GM23248 (cell line): ENCODE measurements around the gene GPC3. TPM values are rescaled to one million over a fixed set of nuclear protein-coding genes. Genes with fewer than 3 reads are reported as not detected.

Experiments used
- DNase-seq: peaks from one replicate; pipeline ENCODE4 v3.0.0-alpha.2; 2015
- H2AFZ ChIP-seq: fragments of 200-600 bp; sonication (generic); 2 replicates; pipeline ENCODE4 v1.6.1; 2016; ENCODE audit warnings: antibody characterized with exemption
- H3F3A ChIP-seq: fragments of 200-600 bp; sonication (generic); 2 replicates; pipeline ENCODE4 v1.6.1; 2016; ENCODE audit warnings: mild to moderate bottlenecking, antibody characterized with exemption, mixed run types; ENCODE audit not compliant: insufficient read depth
- H3K27ac ChIP-seq: fragments of 200-600 bp; sonication (generic); 2 replicates; pipeline ENCODE4 v1.5.1; 2016; ENCODE audit warnings: mild to moderate bottlenecking
- H3K27me3 ChIP-seq: fragments of 200-600 bp; sonication (generic); replicated peaks from 2 replicates; pipeline ENCODE4 v1.6.1; 2016; ENCODE audit warnings: mild to moderate bottlenecking; ENCODE audit not compliant: insufficient read depth
- H3K36me3 ChIP-seq: fragments of 200-600 bp; sonication (generic); 2 replicates; pipeline ENCODE4 v1.6.1; 2016; ENCODE audit warnings: low read depth, mild to moderate bottlenecking
- H3K4me1 ChIP-seq: fragments of 200-600 bp; sonication (generic); 2 replicates; pipeline ENCODE4 v1.6.1; 2016; ENCODE audit warnings: mild to moderate bottlenecking; ENCODE audit not compliant: insufficient read depth
- H3K4me2 ChIP-seq: fragments of 200-600 bp; sonication (generic); one replicate; pipeline ENCODE4 v1.6.1; 2016; ENCODE audit warnings: mild to moderate bottlenecking; ENCODE audit not compliant: unreplicated experiment
- H3K4me3 ChIP-seq: fragments of 200-600 bp; sonication (generic); 2 replicates; pipeline ENCODE4 v1.5.1; 2016; ENCODE audit warnings: mild to moderate bottlenecking
- H3K79me2 ChIP-seq: fragments of 200-600 bp; sonication (generic); 2 replicates; pipeline ENCODE4 v1.6.1; 2016; ENCODE audit warnings: mild to moderate bottlenecking; ENCODE audit not compliant: insufficient read depth
- H3K9ac ChIP-seq: fragments of 200-600 bp; sonication (generic); 2 replicates; pipeline ENCODE4 v1.6.1; 2016; ENCODE audit warnings: mild to moderate bottlenecking
- H3K9me2 ChIP-seq: fragments of 200-600 bp; sonication (generic); 2 replicates; pipeline ENCODE4 v1.6.1; 2016; ENCODE audit warnings: mixed run types, mild to moderate bottlenecking, moderate library complexity; ENCODE audit not compliant: insufficient read depth
- H3K9me3 ChIP-seq: fragments of 200-600 bp; sonication (generic); one replicate; pipeline ENCODE4 v1.6.1; 2017; ENCODE audit warnings: low read depth
- H4K20me1 ChIP-seq: fragments of 200-600 bp; sonication (generic); 2 replicates; pipeline ENCODE4 v1.6.0; 2016; ENCODE audit not compliant: insufficient read depth
- EZH2 ChIP-seq: fragments of 200-600 bp; sonication (generic); IDR thresholded peaks from 2 replicates; pipeline ENCODE4 v1.6.1; 2018; ENCODE audit warnings: antibody characterized with exemption, mild to moderate bottlenecking; ENCODE audit not compliant: insufficient read depth, poor library complexity, severe bottlenecking
- EZH2phosphoT487 ChIP-seq: fragments of 200-600 bp; sonication (generic); IDR thresholded peaks from 2 replicates; pipeline ENCODE4 v1.6.1; 2018; ENCODE audit warnings: antibody characterized with exemption, moderate library complexity, mild to moderate bottlenecking, low read depth; ENCODE audit not compliant: insufficient read depth
- WGBS, 2 experiments: methylation state at CpG; one replicate each; pipeline ENCODE4 v1.1.6; 2015 to 2017; ENCODE audit warnings: low lambda C conversion rate in 2 of 2, low coverage in 1 of 2; ENCODE audit errors: missing lambda C conversion rate in 2 of 2; 5-methylcytosine and 5-hydroxymethylcytosine counted together
- in situ Hi-C: fragments of 300-500 bp; cut with MboI; formaldehyde crosslinking; loops from 2 replicates; pipeline ENCODE4 v1.15.0; 2020
- polyA plus RNA-seq: library from polyadenylated mRNA; unstranded; fragments of >200 nt; fragmentation: Nextera tagmentation; extraction: Ambion mirVana; gene quantifications from 2 replicates; pipeline ENCODE4 v1.2.1, GENCODE V29; 2016
- total RNA-seq: library from RNA; depleted of rRNA; stranded (reverse); fragments of >200 nt; shearing (Covaris generic); gene quantifications from 2 replicates; pipeline ENCODE4 v1.2.3, GENCODE V29; 2014

The GPC3 gene
- total and polyA plus RNA-seq, 2 experiments from 2014 or later, result not detected

DNA sequence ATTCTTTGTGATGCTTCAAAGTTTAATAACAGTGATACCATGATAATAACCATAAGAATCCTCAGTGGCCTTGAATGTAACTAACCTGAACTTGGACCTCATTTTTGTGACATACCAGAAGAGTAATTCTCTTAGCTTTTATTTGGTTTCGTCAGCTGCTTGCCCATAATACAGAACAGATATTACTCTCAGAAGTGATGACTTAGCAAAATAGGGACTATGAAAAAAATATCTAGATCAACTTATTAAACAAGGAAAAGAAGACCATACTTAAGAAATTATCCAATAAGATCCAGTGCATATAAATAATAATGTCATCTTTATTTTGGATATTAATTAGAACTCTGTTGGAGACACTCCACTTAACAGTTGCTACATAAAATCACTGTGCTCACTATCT is 333.2 kb downstream of the GPC3 start:
- no peaks in the 10 kb centered on the region for H3K36me3 ChIP-seq
- no peak for TF ChIP-seq EZH2phosphoT487
- TF ChIP-seq EZH2, result no peak
- H3K9me3 ChIP-seq, result no peaks in the 10 kb centered on the region
- no peak overlapping the region for H2AFZ ChIP-seq
- peaks cover 13% of the 10 kb centered on the region for H3F3A ChIP-seq
- H3K79me2 ChIP-seq, result no peaks in the 10 kb centered on the region
- in situ Hi-C loops, result loop anchor here (25.0 kb wide), 1 partner anchor 315 kb away; no protein-coding TSS in a partner anchor
- H3K4me1 ChIP-seq, result peaks cover 28% of the 10 kb centered on the region
- no peak overlapping the region for H3K27ac ChIP-seq
- H3K9ac ChIP-seq, result no peak overlapping the region
- no peak overlapping the region for H3K4me2 ChIP-seq
- no peaks in the 10 kb centered on the region for H3K27me3 ChIP-seq
- no peaks in the 10 kb centered on the region for H3K9me2 ChIP-seq
- no peaks in the 10 kb centered on the region for H4K20me1 ChIP-seq
- DNase-seq, result no peak
- no peak overlapping the region for H3K4me3 ChIP-seq
- 100% methylated on average over 1 of the region's 1 CpG for WGBS, 2 experiments

DNA sequence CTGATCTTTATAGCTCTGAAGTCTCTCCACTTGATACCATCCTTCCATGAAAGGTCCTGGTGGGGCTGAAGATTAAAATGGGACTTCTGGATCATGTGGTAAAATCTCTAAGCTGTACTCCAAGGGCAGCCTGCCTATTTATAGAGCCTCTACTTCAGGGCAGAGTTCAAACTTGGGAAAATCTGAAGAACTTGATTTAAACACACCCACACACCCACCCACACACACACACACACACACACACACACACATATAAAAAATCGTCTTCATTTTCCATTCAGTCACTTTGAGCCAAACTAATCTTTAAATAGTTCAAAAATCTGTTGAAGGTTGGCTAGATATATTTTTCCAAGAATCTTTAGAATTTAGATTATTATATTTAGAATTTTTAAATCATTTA is 335.2 kb downstream of the GPC3 start:
- Histone ChIP-seq H3K9ac (no peak overlapping the region), H3K9me2 (no peaks in the 10 kb centered on the region), H3F3A (peaks cover 6% of the 10 kb centered on the region; the same call in 1 of the 2 replicates), H3K27ac (no peak overlapping the region), H3K79me2 (no peaks in the 10 kb centered on the region), H3K9me3 (no peaks in the 10 kb centered on the region), H3K36me3 (no peaks in the 10 kb centered on the region), H4K20me1 (no peaks in the 10 kb centered on the region), H2AFZ (no peak overlapping the region), H3K4me1 (peaks cover 35% of the 10 kb centered on the region), H3K4me3 (no peak overlapping the region), H3K4me2 (no peak overlapping the region), H3K27me3 (no peaks in the 10 kb centered on the region)
- TF ChIP-seq EZH2 (no peak), EZH2phosphoT487 (no peak)
- in situ Hi-C loops, result loop anchor here (25.0 kb wide), 1 partner anchor 313 kb away; no protein-coding TSS in a partner anchor
- DNase-seq, result no peak
- 7 to 20% methylated on average over 1 of the region's 1 CpG for WGBS, 2 experiments

GRCh38 chrX:133649651-133650050 is 335.7 kb downstream of the GPC3 start:
- WGBS, 2 experiments, result 100% methylated on average over 1 of the region's 1 CpG

GRCh38 chrX:133648594-133648993 is 336.8 kb downstream of the GPC3 start:
- no peaks in the 10 kb centered on the region for H3K27me3 ChIP-seq
- TF ChIP-seq EZH2 (no peak), EZH2phosphoT487 (no peak)
- H2AFZ ChIP-seq, result no peak overlapping the region
- 17 to 18% methylated on average over 3 to 4 of the region's 4 CpGs for WGBS, 2 experiments
- DNase-seq, result no peak
- no peaks in the 10 kb centered on the region for H3K36me3 ChIP-seq
- no peaks in the 10 kb centered on the region for H4K20me1 ChIP-seq
- H3K9me3 ChIP-seq, result no peaks in the 10 kb centered on the region
- H3F3A ChIP-seq, result 0 out of 2 replicates have a peak, but pooled peaks cover 3% of the 10 kb centered on the region
- no peak overlapping the region for H3K9ac ChIP-seq
- H3K4me2 ChIP-seq, result no peak overlapping the region
- no peak overlapping the region for H3K4me3 ChIP-seq
- in situ Hi-C loops, result no loop called here
- H3K9me2 ChIP-seq, result no peaks in the 10 kb centered on the region
- no peak overlapping the region for H3K27ac ChIP-seq
- peaks cover 23% of the 10 kb centered on the region for H3K4me1 ChIP-seq
- H3K79me2 ChIP-seq, result no peaks in the 10 kb centered on the region

More at GRCh38 chrX:133649651-133650050, 335.7 kb downstream of the GPC3 start:
- Histone ChIP-seq H4K20me1 (no peaks in the 10 kb centered on the region), H3K9ac (no peak overlapping the region), H3F3A (0 out of 2 replicates have a peak, but pooled peaks cover 3% of the 10 kb centered on the region), H3K4me3 (no peak overlapping the region), H3K79me2 (no peaks in the 10 kb centered on the region), H3K9me2 (no peaks in the 10 kb centered on the region), H3K9me3 (no peaks in the 10 kb centered on the region), H2AFZ (no peak overlapping the region), H3K4me1 (peaks cover 31% of the 10 kb centered on the region), H3K4me2 (no peak overlapping the region), H3K36me3 (no peaks in the 10 kb centered on the region), H3K27me3 (no peaks in the 10 kb centered on the region), H3K27ac (no peak overlapping the region)
- TF ChIP-seq EZH2 (no peak), EZH2phosphoT487 (no peak)
- no peak for DNase-seq
- in situ Hi-C loops, result loop anchor here (25.0 kb wide), 1 partner anchor 312 kb away; no protein-coding TSS in a partner anchor
